CD4-positive, alpha-beta T cell treated with Interleukin-2 at 100 ng/mL for 4 hours (primary cell): ENCODE results near the gene LTBP2.

Experiments
- DNase-seq: peaks from one replicate; pipeline ENCODE4 v3.0.0-alpha.2; 2020; ENCODE audit warnings: low spot score

Gene LTBP2

DNA sequence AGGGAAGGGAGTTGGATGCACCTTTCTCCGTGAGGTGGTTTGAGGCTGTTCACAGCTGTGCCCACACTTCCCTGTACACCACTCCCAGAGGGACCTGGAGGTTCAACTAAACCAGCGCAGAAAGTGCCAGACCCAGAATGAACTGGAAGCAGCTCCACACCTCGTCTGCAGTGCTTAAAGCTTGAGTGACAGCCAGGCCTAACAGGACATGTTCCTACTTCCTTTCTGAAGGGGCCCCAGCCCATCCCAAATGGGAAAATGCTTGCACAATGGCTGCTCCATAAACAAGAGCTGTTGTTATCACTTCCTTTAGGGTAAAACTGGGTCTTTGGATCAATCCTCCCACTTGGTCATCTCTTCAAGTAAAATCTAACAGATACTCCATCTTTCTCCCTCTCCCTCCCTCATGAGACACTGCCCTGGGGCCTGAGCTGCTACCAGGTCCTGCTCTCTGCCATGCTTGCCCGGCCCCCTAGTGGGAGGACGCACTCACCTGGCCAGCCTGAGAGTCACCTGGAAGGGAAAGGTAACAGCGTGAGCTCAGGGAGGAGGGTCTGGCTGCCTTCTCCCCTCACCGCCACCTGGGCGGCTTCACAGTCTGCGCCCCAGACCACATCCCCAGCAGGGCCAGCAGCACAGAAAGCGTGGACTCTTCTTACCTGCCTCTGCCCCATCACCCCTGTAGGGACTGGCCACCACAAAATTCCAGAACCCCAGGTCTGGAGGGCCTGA lies 85.0 kb downstream of the LTBP2 start:
- DNase-seq, result no peak

DNA sequence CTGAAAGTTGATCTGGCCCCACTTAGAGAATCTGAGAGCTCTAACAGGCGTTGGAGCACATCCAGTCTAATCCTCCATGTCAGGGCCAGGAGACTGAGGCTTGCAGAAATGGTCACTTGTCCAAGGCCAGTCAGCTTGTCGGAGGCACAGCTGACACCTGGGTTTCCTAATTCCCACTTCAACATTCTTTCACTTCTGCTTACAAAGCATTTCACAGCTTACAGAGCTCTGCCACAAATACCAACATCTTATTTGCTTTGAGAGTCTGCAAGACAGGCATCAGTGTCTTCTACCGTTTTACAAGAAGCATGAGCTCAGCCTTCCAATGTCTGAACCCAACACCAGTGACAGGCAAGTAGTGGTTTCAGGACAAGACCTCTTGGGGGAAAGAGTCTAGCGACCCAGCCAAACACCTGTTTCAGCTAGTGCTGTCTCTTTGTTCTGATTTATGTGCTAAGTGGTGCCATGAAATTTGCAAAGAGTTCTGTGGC lies 86.6 kb downstream of the LTBP2 start:
- DNase-seq, result no peak

- DNase-seq, result no peak
Measured at GRCh38 chr14:74524812-74525135, 87.3 kb downstream of the LTBP2 start.

DNA sequence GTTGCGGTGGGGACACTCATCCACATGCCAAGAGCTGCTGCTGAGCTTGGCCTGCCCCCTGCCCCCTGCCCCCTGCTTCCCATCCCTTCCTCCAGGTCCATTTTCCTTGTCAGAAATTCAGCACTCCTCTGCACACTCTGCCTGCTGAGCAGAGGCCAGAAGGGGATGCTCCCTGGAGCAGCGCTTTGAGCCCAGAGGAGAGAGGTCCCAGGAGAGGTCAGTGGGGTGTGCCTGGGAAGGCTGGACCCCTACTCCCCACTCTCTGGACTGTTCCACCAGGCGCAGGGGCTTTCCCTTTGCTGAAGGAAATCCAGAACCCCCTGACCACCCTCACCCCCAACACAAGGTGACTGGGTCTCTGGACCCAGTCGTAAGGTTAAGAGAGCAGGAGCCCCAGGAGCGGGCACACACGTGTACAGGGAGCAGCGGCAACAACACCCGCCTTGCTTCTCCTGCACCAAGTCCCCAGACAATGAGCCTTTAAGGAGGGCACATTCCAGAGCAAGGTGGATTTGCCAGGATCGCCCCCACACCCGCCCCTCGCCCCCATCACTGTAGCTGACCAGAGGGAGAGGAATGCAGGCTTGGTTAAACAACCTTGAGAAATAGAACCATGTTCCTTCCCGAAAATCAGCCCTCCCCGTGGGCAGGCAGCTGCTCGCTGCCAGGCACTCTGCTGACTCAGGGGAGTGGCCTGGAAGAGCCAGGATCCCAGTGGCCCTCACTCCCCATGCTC lies 87.8 kb downstream of the LTBP2 start:
- DNase-seq, result no peak

GRCh38 chr14:74522740-74523139 lies 89.3 kb downstream of the LTBP2 start:
- no peak for DNase-seq

DNA sequence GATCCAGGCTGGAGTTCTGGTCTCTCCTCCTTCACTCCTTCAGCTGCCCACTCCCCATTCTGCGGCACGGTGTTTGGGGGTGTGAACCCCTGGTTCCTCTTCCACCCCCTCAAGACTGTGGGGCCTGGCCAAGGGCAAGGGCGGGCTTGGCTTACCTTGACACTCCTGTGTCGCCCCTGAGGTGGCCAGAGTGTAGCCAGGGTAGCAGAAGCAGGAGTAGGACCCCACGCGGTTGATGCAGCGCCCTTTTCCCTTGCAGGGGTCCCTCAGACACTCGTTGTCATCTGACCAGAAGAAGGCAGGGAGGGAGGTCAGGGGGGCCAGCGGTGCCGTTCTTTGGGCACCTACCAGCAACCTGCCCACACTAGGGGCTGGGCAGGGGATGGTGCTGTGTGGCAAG lies 90.3 kb downstream of the LTBP2 start:
- DNase-seq, result no peak

DNA sequence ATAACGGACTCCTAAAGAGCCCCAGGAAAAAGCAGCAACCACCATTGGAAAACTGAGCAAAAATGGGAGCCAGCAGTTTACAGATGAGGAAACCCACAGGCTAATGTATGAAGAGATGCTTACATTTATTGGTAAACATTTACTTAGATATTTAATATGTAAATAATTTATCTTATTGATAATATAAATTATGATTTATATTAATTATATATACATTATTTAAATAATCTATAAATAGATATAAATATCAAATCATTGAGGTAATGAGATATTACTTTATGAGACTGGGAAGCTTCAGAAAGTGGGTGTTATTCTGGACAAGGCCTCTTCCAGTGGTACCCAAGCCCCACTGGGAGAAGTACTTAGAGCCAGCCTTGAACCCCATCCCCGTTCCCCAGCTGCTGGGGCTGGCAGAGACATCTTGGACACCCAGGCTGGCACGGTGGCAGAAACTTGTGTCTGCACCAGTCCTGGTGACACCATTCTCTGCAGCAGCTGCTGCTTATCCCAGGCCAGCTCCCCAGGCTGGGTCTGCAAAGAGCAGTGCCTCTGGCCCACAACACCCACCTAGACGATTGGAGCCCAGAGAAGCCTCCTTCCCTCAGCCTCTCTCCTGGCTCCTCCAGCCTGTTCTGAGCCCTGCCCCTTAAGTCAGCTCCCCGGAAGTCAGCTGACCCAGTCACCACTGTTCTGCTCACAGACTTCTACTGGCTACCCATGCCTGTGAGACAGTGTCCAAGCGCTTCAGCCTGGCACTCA lies 92.5 kb downstream of the LTBP2 start:
- DNase-seq, result no peak

- DNase-seq, result no peak
Measured at GRCh38 chr14:74518221-74518620, 93.8 kb downstream of the LTBP2 start.

GRCh38 chr14:74517731-74518130 lies 94.3 kb downstream of the LTBP2 start:
- DNase-seq, result no peak

GRCh38 chr14:74516451-74517160 lies 95.4 kb downstream of the LTBP2 start:
- DNase-seq, result no peak

DNA sequence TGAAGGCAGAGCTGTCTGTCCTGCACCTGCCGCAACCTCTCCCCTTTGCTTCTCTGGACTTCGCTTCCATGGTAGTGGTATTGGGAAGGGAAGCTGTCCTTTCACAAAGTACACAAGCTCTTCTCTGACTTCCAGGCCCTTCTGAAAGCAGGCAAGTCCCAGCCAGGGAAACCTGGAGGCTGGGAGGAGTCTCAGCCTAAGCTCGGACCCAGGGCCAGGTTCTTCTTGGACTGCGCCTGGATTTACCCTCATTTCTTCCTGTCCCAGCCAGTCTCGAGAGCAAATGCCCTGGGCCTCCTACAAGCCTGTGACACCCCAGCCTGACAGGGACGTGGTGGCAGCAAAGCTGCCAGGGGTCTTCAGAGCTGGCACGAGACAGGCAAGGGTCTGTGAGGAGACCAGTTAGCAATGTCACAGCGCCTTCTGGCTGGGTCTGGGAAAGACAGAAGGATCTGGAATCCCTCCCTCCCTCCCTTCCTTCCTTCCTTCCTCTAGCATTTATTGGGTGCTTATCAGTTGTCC lies 96.1 kb downstream of the LTBP2 start:
- DNase-seq, result no peak

DNA sequence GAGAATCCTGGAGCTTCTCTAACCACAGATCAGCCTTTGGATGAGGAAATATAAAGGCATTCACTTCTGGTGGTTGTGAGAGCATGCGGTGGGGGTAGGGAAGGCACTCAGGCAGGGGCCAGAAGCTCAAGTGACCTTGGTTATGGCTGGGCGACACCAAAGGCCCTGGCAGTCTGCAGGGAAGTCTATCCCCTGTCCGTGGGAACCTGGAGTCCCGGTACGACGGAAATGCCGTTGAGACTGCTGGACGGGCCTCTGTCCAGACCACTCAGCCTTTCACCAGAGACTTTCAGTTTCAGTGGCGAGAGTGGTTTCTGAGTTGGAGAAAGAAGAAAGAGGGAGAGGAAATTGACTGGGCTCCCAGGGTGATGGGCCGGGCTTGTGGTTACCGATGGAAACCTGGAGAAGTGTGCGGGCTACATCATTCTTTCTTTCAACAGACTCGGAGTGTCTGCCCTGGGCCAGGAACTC lies 97.5 kb downstream of the LTBP2 start:
- no peak for DNase-seq

DNA sequence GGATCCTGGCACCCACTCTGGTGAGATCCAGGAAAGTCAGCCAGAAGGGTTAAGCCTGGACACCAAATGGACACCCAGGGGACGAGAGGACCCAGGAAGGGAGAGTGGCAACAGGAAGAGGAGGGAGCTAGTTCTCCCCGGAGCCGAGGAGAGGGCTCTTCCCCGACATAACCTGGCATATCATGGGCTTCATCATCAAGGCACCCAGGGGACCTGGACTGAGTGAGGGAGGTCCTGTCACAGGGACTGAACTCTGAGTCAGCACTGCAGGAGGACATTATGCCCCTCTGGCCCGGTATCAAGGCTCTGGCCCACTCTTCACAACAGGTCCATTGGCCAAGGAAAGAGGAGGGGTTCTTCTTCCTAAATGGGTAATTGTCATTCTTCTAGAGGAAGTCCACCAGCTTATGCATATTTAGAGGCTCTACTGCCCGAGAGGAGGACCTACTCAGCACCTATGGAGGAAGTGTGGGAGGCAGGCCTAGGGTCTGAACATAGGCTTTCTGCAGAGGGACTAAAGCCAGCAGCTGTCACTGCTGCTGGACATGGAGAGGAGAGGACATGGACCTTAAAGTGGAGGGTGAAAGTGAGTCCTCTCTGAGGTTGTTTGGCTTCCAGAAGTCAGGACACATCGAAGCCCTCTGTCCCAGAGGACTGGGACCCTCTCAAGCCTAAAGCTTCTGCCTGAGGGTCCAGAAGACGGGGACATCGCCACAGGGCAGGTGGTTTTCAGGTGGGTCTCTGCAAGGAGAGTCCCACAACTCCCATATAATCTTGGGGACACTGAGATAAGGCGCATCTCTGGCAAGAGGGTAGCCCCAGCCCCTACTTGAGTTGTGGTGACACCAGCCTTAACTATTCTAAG lies 99.8 kb downstream of the LTBP2 start:
- no peak for DNase-seq

DNA sequence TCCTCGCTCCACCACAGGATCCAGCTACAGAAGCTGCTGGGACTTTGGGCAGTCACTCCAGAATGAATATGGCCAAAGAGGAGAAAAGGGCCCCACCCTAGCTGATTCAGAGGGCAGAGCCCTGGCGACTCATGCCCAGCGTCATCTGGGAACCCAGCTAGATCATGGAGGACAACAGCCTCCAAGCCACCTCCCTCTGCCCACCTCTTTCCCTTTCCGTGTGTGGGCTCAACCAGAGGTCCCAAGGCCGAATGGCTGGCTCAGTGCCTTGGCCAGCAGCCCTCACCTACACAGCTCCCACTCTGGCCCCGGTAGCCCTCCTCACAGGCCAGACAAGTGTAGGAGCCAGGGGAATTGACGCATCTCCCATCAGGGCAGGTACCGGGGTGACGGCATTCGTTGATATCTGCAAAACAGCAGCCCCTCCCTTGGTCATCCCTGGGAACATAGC lies 101.1 kb downstream of the LTBP2 start:
- DNase-seq, result no peak

DNA sequence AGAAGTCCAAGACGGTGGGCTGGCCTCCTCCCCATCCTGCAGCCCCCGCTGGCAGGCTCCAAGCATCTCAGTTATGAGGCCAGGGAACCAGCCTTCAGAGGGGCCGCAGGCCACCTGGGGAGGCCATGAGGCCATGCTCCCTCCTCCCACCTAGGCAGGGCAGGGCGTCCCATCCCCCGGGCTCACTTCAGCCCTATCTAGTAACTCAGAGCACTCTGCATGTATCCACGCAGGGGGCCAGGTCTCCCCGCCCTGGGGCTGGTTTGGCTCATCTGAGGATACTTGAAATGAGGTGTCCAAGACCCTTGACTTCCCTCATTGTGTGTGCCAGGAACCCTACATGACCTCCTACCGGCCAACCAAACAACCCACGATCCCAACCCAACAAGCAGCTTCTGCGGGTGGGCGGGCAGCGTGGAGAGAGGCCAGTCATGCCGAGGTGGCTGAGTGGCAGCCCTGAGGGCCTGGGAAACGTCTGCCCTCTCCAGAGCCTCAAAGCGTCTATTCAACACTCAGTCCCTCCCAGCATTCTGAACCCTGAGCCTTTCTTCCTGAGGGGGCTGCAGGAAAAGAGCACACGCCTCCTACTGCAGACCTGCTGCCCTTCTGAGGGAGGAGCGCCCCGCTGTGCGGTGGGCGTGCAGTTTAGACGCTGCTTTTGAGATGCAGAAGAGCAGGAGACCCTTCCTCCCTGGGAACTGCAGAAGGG lies 101.7 kb downstream of the LTBP2 start:
- no peak for DNase-seq

DNA sequence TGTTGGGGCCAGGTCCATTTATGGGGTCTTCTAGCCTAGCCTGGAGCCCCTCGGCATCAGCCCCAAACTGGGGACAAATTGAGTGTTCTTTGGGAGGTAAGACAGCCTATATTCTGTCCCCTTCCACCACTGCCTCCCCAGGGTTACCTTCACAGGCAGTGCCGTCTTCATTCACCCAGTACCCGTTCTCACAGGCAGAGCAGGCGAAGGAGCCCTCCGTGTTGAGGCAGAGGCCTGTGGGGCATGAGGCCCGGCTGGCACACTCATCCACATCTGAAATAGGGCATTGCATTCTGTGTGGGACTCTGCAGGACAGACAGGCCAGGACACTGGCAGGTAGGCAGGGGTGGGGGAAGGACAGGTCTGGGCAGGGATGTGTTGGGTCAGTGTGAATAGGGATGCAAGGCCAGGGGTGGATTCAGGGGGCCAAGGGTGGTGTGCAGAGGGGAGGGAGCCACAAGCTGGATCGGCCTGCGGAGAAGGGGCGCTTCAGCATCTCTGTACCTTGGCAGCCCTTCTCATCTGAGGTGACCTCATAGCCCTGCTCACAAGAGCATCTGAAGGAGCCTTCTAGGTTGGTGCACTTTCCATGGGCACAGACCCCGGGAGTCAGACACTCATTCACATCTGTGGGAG lies 102.3 kb downstream of the LTBP2 start:
- no peak for DNase-seq

DNA sequence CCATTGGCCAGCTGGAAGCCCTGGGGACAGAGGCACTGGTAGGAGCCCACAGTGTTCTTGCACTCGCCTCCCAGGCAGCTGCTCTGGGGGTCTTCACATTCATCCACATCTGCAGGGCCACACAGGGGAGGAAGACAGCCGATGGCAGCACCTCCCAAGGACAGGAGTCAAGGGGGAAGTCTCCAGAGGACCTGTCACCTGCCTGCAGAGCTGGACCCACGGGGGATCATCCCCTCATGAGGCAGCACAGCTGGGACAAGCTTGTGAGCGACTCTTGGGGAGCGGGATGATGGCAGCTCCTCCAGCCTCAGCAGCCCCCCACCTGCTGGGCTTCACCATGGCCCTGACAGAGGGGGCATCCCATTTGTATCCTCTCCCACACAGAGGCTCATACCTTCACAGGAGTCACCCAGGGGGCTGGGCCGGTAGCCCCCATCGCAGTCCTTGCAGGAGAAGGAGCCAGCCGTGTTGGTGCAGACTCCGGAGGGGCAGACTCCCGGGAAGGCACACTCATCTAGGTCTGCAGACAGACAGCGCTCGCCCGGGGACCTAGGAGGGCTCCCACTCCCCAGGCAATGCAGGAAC lies 103.1 kb downstream of the LTBP2 start:
- DNase-seq, result no peak

GRCh38 chr14:74508292-74508731 lies 103.7 kb downstream of the LTBP2 start:
- no peak for DNase-seq

DNA sequence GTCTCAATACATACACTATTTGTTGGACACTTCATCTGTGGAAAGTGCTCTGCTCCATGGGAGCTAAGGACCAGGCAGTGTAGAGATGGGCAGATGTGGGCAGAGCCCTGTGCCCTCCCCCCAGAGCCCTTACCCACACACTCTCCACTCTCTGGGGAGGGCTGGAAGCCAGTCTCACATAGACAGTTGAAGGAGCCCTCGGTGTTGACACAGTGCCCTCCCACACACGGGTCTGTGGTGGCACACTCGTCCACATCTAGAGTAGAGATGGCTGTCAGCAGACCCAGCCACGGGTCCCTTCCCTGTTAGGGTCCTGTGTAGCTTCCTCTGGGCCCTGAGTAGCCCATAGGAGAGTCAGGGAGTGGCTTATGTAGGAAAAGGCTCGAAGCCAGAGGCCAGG lies 104.2 kb downstream of the LTBP2 start:
- DNase-seq, result no peak
